ENCODE data around the gene KIRREL1. TPM values are rescaled to one million over a fixed set of nuclear protein-coding genes. Genes with fewer than 3 reads are reported as not detected.
A peak's percentile ranks its signal among the peaks of the same experiment; 100 is the strongest.

KIRREL1 gene
- total RNA-seq, 1 donor from 2014 or later = 0.02 TPM

GRCh38 chr1:157985473-157985872 is 8.0 kb upstream of the KIRREL1 start:
- Mint-ChIP-seq H3K36me3 (ENCODE audit: low read depth) (no peaks in the 10 kb centered on the region), H3K27ac (no peak overlapping the region), H3K9me3 (no peaks in the 10 kb centered on the region)

GRCh38 chr1:157988002-157988401 is 5.4 kb upstream of the KIRREL1 start:
- Mint-ChIP-seq H3K9me3 (no peaks in the 10 kb centered on the region), H3K36me3 (ENCODE audit: low read depth) (no peaks in the 10 kb centered on the region), H3K27ac (no peak overlapping the region), H3K4me1 (peaks cover 2% of the 10 kb centered on the region), H3K4me3 (no peak overlapping the region), H3K27me3 (peaks cover 27% of the 10 kb centered on the region)
- DNase-seq = no peak
- intact Hi-C loops (cut with micrococcal nuclease) = no loop called here

More at GRCh38 chr1:157985473-157985872, 8.0 kb upstream of the KIRREL1 start:
- Mint-ChIP-seq H3K4me1 (no peaks in the 10 kb centered on the region), H3K4me3 (no peak overlapping the region), H3K27me3 (peaks cover 8% of the 10 kb centered on the region)
- DNase-seq = no peak
- intact Hi-C loops (cut with micrococcal nuclease) = no loop called here

DNA sequence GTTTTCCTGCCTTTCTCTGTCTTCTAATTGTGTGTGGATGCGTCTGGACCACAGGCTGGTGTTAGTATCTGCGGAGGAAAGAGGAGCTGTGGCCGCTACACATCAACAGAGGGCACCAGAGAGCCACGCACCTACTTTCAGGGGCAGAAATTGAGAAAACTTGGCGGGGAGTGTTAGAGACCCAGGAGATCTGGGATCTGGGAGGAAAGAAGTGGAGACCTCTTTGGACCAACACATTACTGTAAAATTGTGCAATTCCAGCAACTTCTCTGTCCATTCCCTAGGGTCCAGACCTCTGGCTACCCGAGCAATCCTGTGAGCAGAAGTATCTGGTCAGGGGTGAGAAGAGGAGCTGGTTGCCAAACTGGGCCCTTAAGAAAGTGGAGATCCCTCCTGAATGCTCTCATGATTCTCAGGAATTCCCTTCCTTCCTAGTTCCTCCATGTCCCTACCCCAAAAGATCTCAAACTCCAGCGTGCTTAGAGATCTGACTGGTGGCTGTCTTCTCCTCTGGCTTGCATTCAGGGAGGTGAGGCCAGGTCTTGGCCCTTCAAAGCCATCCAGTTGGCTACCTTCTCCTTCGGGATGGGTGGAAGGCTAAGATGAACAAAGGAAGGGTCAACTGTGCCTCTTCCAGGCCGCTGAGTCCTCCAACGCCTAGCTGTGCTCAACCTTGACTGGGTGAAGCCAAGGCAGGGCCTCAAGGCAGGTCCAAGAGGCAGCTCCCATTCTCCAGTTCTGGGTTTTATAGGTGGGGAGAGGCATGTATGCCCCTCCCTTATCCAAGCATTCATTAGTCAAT is 1.2 kb upstream of the KIRREL1 start:
- H3K4me1 Mint-ChIP-seq = peaks cover 3% of the 10 kb centered on the region
- H3K9me3 Mint-ChIP-seq = no peaks in the 10 kb centered on the region
- intact Hi-C loops (cut with micrococcal nuclease) = loop anchor here (1.0 kb wide), 3 partner anchors 29 to 133 kb away; no protein-coding TSS in a partner anchor
- DNase-seq = peak; percentile 77
- H3K27me3 Mint-ChIP-seq = peaks cover 43% of the 10 kb centered on the region
- no peak overlapping the region for H3K27ac Mint-ChIP-seq
- no peak overlapping the region for H3K4me3 Mint-ChIP-seq
- no peaks in the 10 kb centered on the region for H3K36me3 Mint-ChIP-seq (ENCODE audit: low read depth)

DNA sequence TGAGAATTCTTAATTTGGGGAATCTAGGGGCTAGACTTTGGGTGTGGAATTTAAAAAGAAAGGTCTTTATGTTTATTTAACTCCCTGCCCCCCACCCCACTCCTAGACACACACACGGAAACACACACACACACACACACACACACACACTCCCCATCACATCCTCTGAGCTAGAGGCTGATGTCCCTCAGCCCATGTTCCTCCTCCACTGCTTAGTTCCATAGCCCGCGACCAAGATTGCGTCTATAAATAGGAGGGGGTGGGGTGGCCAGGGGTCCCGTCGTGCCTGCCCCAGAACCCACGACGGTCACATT is 655 bp upstream of the KIRREL1 start:
- no peak for DNase-seq
- Mint-ChIP-seq H3K4me1 (peaks cover 3% of the 10 kb centered on the region), H3K36me3 (ENCODE audit: low read depth) (no peaks in the 10 kb centered on the region), H3K4me3 (peak overlapping the region; percentile 58), H3K27ac (no peak overlapping the region), H3K9me3 (no peaks in the 10 kb centered on the region), H3K27me3 (peaks cover 43% of the 10 kb centered on the region)
- intact Hi-C loops (cut with micrococcal nuclease) = loop anchor here (1.0 kb wide), 3 partner anchors 29 to 133 kb away; no protein-coding TSS in a partner anchor

- no peak for DNase-seq
- H3K27ac Mint-ChIP-seq = no peak overlapping the region
- no peak overlapping the region for H3K4me3 Mint-ChIP-seq
- intact Hi-C loops (cut with micrococcal nuclease) = no loop called here
- peaks cover 3% of the 10 kb centered on the region for H3K4me1 Mint-ChIP-seq
- H3K36me3 Mint-ChIP-seq (ENCODE audit: low read depth) = no peaks in the 10 kb centered on the region
- H3K9me3 Mint-ChIP-seq = no peaks in the 10 kb centered on the region
- peaks cover 43% of the 10 kb centered on the region for H3K27me3 Mint-ChIP-seq
Measured at GRCh38 chr1:157993918-157994605, 617 bp downstream of the KIRREL1 start.

DNA sequence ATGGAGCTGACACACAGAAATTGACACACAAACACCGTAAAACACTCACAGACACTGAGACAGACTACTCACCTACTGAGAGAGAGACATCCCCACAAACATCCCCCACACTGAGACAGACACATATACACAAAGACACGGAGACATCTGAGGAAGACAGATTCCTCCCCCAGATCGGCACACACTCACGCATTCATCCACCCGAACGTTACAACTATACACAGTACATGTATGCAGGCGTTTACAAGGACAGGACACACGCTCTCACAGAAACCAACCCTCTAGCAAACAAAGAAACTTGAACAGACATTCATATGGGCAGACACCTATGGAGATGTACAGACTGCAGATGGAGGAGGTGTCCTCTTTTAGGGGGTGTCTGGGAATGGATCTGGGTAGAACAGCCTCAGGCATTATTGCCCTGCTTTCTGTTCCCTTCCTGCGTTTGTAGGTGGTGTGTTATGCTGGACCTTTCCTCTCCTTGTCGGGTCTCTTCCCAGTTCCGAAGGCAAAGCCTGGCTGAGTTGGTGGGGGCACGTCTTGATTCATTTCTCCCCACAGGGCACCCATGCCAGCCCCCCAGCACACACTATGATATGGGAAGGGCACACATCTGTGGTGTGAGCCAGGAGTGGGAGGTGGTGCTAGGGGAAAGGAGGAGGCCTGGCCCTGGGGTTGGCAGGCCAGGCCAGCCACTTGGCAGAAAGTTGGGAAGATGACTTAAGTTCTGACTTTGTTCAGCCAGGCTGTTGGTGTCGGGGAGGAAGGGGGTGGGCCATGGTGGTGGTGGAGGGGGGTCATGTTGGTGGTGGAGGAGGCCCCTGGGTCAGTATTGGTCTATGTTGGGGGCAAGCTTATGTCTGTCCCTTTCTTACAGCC is 1.5 kb downstream of the KIRREL1 start:
- DNase-seq = no peak
- no peaks in the 10 kb centered on the region for H3K36me3 Mint-ChIP-seq (ENCODE audit: low read depth)
- peaks cover 40% of the 10 kb centered on the region for H3K27me3 Mint-ChIP-seq
- no peak overlapping the region for H3K27ac Mint-ChIP-seq
- H3K9me3 Mint-ChIP-seq = no peaks in the 10 kb centered on the region
- no peak overlapping the region for H3K4me3 Mint-ChIP-seq
- peaks cover 3% of the 10 kb centered on the region for H3K4me1 Mint-ChIP-seq
- intact Hi-C loops (cut with micrococcal nuclease) = no loop called here

DNA sequence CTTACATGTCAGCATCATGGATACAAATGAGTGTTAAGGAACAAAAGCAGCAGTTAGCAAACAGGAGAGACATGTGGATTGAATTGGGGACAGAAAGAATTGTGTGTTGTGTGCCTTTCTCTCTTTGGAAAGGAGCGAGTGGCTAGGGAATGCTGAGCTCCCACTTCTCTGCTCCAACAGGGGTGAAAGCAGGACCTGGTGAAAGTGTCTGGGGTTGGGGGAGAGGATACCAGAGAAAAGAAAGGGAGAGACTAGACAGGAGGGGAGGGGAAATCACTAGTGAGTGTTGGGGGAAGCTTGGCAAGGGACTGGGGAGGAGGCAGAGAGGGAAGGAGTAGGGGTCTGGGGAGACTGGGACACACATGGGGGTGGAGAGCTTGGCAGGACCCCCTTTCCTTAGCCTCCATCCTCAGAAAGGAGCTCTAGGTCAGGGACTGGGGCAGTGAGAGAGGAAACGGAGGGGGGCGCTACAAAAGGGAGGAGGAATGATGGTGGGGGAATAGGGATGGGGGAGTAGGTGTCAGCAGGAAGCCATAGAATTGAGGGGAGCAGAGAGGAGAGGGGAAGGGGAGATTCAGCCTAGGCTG is 2.2 kb downstream of the KIRREL1 start:
- intact Hi-C loops (cut with micrococcal nuclease) = no loop called here

DNA sequence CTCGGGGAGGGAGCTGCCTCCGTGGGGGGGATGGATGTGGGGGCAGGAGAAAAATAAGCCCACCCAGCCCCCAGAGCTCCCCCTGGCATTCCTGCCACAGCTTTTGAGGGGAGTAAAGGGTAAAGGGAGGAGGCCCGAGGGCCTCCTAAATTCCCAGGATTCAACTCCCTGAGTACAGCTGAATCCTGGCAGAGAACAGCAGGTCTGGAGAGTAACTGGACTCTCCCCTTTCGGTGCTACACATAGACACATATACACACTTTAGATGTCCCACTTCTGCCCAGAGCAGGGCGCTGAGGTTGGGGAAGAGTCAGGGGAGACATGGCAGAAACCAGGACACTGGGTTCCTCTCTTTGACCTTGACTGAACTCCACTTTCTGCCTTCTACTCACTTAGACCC is 3.0 kb downstream of the KIRREL1 start:
- Mint-ChIP-seq H3K27ac (no peak overlapping the region), H3K4me3 (no peak overlapping the region), H3K36me3 (ENCODE audit: low read depth) (no peaks in the 10 kb centered on the region), H3K4me1 (peaks cover 3% of the 10 kb centered on the region), H3K9me3 (no peaks in the 10 kb centered on the region), H3K27me3 (peaks cover 38% of the 10 kb centered on the region)
- intact Hi-C loops (cut with micrococcal nuclease) = no loop called here
- no peak for DNase-seq

More for the DNA sequence above, 2.2 kb downstream of the KIRREL1 start:
- peaks cover 38% of the 10 kb centered on the region for H3K27me3 Mint-ChIP-seq
- DNase-seq = no peak
- no peaks in the 10 kb centered on the region for H3K36me3 Mint-ChIP-seq (ENCODE audit: low read depth)
- peaks cover 3% of the 10 kb centered on the region for H3K4me1 Mint-ChIP-seq
- no peaks in the 10 kb centered on the region for H3K9me3 Mint-ChIP-seq
- H3K4me3 Mint-ChIP-seq = no peak overlapping the region
- H3K27ac Mint-ChIP-seq = no peak overlapping the region

DNA sequence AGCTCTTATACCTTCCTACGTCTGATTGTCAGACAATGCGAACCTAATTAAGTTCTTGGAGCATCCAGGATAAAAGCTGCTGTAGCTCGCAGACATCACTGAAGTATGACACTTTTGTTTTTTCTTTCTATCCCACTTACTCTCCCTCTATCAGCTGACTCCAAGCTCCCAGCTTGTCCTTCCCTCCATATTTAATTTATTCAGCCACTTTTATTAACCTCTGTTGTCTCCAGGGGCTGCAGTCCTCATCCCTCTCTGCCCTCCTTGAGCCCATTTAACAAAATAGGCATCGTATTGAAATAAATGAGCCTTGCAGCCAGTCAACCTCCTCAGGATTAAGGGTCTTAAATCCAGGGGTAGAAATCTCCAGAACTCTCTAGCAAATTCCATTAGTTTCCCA is 7.1 kb downstream of the KIRREL1 start:
- H3K27me3 Mint-ChIP-seq = peaks cover 9% of the 10 kb centered on the region
- H3K4me3 Mint-ChIP-seq = no peak overlapping the region
- H3K9me3 Mint-ChIP-seq = no peaks in the 10 kb centered on the region

GRCh38 chr1:158002022-158002630 is 8.7 kb downstream of the KIRREL1 start:
- H3K27ac Mint-ChIP-seq = no peak overlapping the region
- H3K4me1 Mint-ChIP-seq = no peaks in the 10 kb centered on the region
- no peak overlapping the region for H3K4me3 Mint-ChIP-seq
- peaks cover 8% of the 10 kb centered on the region for H3K27me3 Mint-ChIP-seq
- no peak for DNase-seq
- intact Hi-C loops (cut with micrococcal nuclease) = no loop called here
- H3K36me3 Mint-ChIP-seq (ENCODE audit: low read depth) = no peaks in the 10 kb centered on the region
- no peaks in the 10 kb centered on the region for H3K9me3 Mint-ChIP-seq

More for the DNA sequence above, 7.1 kb downstream of the KIRREL1 start:
- DNase-seq = no peak
- Mint-ChIP-seq H3K36me3 (ENCODE audit: low read depth) (no peaks in the 10 kb centered on the region), H3K27ac (no peak overlapping the region), H3K4me1 (no peaks in the 10 kb centered on the region)
- intact Hi-C loops (cut with micrococcal nuclease) = no loop called here

DNA sequence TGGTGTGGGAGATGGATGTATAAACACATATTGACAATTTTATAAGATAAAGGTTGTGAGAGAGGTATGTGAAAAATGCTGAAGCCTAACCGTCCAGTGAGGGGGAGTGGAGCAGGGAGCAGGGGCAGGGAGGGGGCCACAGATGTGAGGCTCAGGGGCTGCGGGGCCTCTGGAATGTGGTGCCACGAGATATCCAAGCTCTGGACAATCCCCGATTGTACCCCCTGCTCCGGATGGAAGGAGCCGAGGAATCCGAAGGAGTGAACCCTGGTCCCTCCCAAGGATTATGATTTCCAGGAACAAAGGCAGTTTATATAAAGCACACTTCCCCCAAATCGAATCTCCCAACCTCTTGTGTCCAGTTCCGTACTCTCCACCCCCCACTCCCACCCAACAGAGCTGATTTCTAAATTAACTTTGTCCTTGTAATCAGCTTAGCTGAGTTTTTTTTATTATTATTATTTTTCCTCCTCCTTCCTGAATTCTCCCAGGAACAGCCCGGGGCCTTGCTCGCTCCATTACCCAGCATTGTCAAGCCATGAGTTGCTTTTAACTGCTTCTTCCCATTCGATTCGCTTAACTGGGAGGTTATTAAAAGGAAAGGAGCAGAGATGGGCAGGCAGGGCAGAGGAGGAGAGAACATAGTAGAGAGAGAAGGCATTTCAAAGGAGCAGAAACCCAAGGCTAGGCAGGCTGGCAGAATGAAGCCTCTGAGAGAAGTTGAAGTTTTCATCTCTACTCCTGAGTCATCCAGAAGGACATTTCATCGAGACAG is 9.4 kb downstream of the KIRREL1 start:
- intact Hi-C loops (cut with micrococcal nuclease) = no loop called here
- Mint-ChIP-seq H3K27ac (no peak overlapping the region), H3K4me1 (no peaks in the 10 kb centered on the region)

DNA sequence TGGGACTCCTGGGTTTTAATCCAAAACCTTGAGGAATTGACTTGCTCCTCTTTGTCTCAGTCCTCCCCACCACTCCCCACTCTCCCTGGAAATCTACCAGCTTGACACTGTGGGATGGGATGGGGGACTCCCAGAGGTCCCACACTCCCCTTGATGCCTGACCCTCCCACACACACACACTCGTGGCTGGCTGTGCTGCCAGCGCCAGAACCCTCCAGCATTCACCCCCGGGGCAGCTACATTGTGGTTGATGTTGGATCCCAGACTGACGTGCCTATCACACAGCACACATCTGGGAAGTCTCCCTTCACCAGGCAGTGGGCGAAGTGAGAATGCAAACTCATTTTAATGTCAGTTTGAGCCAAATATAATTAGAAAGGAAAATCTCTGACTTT is 10.0 kb downstream of the KIRREL1 start:
- H3K36me3 Mint-ChIP-seq (ENCODE audit: low read depth) = no peaks in the 10 kb centered on the region
- no peak for DNase-seq
- no peak overlapping the region for H3K4me3 Mint-ChIP-seq
- no peaks in the 10 kb centered on the region for H3K9me3 Mint-ChIP-seq
- intact Hi-C loops (cut with micrococcal nuclease) = no loop called here
- no peaks in the 10 kb centered on the region for H3K4me1 Mint-ChIP-seq
- H3K27ac Mint-ChIP-seq = no peak overlapping the region
- peaks cover 8% of the 10 kb centered on the region for H3K27me3 Mint-ChIP-seq

More for the DNA sequence above, 9.4 kb downstream of the KIRREL1 start:
- DNase-seq = no peak
- no peaks in the 10 kb centered on the region for H3K9me3 Mint-ChIP-seq
- peaks cover 8% of the 10 kb centered on the region for H3K27me3 Mint-ChIP-seq
- no peak overlapping the region for H3K4me3 Mint-ChIP-seq
- no peaks in the 10 kb centered on the region for H3K36me3 Mint-ChIP-seq (ENCODE audit: low read depth)
